Natural killer cell treated with Interleukin-12 subunit alpha and Interleukin-12 subunit beta and Interleukin-15 and Interleukin-18, amount 100 ng/mL, for 72 hours (primary cell): ENCODE data around the gene GAPDHS. TPM values are rescaled to one million over a fixed set of nuclear protein-coding genes. Genes with fewer than 3 reads are reported as not detected.
A peak's percentile ranks its signal among the peaks of the same experiment; 100 is the strongest.

Experiments
- ATAC-seq, 2 donors: fragments of 150-1000 bp; cut with Tn5 transposase in 1 of 2; sonication (Bioruptor Pico), chemical (Tn5 transposase) in 1 of 2; 2 replicates each; pipeline ENCODE4 v1.10.0; 2021
- DNase-seq: peaks from one replicate; pipeline ENCODE4 v3.0.0; 2022; ENCODE audit warnings: low spot score
- H3K27ac Mint-ChIP-seq, 2 donors: 1 replicate in 1 of 2; 2 replicates in 1 of 2; pipeline ENCODE4 v1.8.0; 2022; ENCODE audit warnings: mixed read lengths in 2 of 2, mild to moderate bottlenecking in 1 of 2, moderate library complexity in 1 of 2
- H3K27me3 Mint-ChIP-seq, 2 donors: 1 replicate in 1 of 2; 2 replicates in 1 of 2; pipeline ENCODE4 v1.8.0; 2022; ENCODE audit warnings: mixed read lengths in 2 of 2
- H3K36me3 Mint-ChIP-seq: one replicate; pipeline ENCODE4 v1.8.0; 2022; ENCODE audit warnings: mixed read lengths
- H3K4me1 Mint-ChIP-seq, 2 donors: 1 replicate in 1 of 2; 2 replicates in 1 of 2; pipeline ENCODE4 v1.8.0; 2022; ENCODE audit warnings: low read depth in 2 of 2, mixed read lengths in 2 of 2, mild to moderate bottlenecking in 1 of 2
- H3K4me3 Mint-ChIP-seq: one replicate; pipeline ENCODE4 v1.8.0; 2022; ENCODE audit warnings: mixed read lengths
- H3K9me3 Mint-ChIP-seq: 2 replicates; pipeline ENCODE4 v1.8.0; 2022; ENCODE audit warnings: mixed read lengths
- total RNA-seq, 2 donors: library from RNA; stranded (reverse); gene quantifications; one replicate each; pipeline ENCODE4 v1.2.3, GENCODE V29; 2022

GAPDHS gene
- total RNA-seq, 2 donors from 2014 or later: not detected

DNA sequence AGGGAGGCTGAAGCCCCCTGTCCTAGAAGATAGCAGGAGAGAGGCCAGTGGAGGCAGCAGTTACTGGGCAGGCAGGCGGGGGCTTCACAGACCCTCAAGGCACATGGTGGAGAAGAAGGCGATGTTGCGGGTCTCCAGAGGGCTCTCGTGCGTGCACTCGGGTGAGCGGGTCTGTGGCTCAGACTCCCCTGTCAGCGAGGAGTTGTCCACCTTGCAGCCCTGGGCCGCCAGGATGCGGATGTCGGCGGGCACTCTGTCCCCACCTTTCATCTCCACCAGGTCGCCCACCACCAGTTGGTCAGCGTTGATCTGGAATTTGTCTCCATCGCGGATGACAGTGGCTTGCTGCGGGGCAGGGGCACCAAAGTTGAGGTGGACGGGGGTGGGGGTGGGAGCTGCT, 27.0 kb downstream of the GAPDHS start:
- peaks cover 24 to 57% of the 10 kb centered on the region in 2 donors for H3K27me3 Mint-ChIP-seq
- H3K27ac Mint-ChIP-seq: no peak overlapping the region
- peaks cover 6 to 15% of the 10 kb centered on the region in 2 donors for H3K4me1 Mint-ChIP-seq
- no peak for DNase-seq
- H3K4me3 Mint-ChIP-seq: no peak overlapping the region
- peaks cover 5% of the 10 kb centered on the region for H3K36me3 Mint-ChIP-seq
- H3K9me3 Mint-ChIP-seq: no peaks in the 10 kb centered on the region
- no peak for ATAC-seq

DNA sequence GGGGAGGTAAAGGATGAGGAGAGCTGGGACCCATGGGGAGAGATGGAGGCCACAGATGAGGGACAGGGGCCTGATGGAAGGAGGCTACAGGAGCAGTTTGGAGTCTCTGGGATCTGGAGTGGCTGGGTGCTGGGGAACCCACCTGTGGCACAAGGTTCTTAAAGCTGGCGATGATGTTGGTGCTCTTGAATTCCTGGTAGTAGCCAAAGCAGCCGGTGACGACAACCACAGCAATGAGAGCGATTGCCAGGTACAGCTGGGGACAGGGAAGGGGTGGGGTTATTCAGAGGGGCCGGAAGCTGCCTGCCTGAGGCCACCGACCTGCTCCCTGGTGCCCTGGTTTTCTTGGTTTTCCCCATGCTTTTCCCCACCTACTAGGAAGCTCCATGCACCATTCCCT, 27.4 kb downstream of the GAPDHS start:
- Mint-ChIP-seq H3K27ac (no peak overlapping the region), H3K27me3 (peaks cover 28 to 55% of the 10 kb centered on the region in 2 donors), H3K36me3 (peaks cover 5% of the 10 kb centered on the region), H3K4me3 (no peak overlapping the region), H3K4me1 (peaks cover 6 to 15% of the 10 kb centered on the region in 2 donors), H3K9me3 (no peaks in the 10 kb centered on the region)
- DNase-seq: no peak
- no peak for ATAC-seq

DNA sequence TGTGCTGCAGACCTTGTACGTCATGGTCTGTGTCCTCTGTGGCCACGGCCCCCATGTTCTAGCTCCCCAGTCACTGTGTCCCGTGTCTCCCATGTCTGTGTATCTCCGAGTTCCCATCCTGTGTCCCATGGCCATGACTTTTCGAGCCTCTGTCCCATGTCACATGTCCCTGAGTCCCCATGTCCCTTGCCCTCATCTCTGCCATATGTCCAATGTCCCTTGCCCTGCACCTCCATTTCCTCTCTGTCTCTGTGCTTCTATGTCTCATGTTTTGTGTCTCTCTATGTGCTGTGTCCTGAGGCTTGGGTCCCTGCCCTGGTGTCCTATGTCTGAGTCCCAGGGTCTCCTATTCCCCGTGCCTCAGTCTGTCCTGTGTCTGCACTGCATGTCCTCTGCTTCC, 28.2 kb downstream of the GAPDHS start:
- Mint-ChIP-seq H3K27ac (no peak overlapping the region), H3K36me3 (peaks cover 5% of the 10 kb centered on the region), H3K4me3 (no peak overlapping the region), H3K9me3 (no peaks in the 10 kb centered on the region), H3K4me1 (peaks cover 6 to 15% of the 10 kb centered on the region in 2 donors), H3K27me3 (peaks cover 28 to 47% of the 10 kb centered on the region in 2 donors)
- ATAC-seq (no peak), DNase-seq (peak; percentile 18)

- H3K4me3 Mint-ChIP-seq: no peak overlapping the region
- no peak overlapping the region for H3K27ac Mint-ChIP-seq
- H3K27me3 Mint-ChIP-seq: peaks cover 25 to 41% of the 10 kb centered on the region in 2 donors
- no peak for ATAC-seq
- peak; percentile 54 for DNase-seq
- peaks cover under 1% of the 10 kb centered on the region for H3K36me3 Mint-ChIP-seq
- peaks cover 2 to 12% of the 10 kb centered on the region in 2 donors for H3K4me1 Mint-ChIP-seq
- H3K9me3 Mint-ChIP-seq: no peaks in the 10 kb centered on the region
These were observed 29.1 kb downstream of the GAPDHS start for GRCh38 chr19:35562336-35562735.

DNA sequence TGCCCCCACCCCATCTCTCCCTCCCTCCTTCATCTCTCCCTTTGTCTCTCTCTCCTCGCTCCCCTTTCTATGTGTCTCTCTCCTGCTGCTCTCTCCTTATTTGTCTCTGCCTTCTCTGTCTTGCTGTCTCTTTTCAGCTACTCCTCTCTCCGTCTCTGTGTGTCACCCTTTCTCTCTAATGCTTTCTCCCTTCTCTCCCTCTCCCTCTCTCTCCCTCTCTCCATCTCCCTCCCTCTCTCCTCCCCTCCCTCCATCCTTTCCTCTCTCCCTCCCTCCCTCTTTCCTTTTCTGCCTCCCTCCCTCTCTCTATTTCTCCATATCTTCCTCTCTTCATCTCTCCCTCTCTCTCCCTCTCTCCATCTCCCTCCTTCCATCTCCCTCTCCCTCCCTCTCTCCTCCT, 29.5 kb downstream of the GAPDHS start:
- Mint-ChIP-seq H3K4me3 (no peak overlapping the region), H3K36me3 (no peaks in the 10 kb centered on the region), H3K27me3 (peaks cover 25 to 38% of the 10 kb centered on the region in 2 donors), H3K9me3 (no peaks in the 10 kb centered on the region), H3K27ac (no peak overlapping the region), H3K4me1 (peaks cover 0 to 11% of the 10 kb centered on the region in 2 donors)
- no peak for ATAC-seq
- no peak for DNase-seq

GRCh38 chr19:35563207-35563829, 30.1 kb downstream of the GAPDHS start, which contains the start of gene ATP4A:
TSS of gene ATP4A (minus strand) at chr19:35563658. CDS start at chr19:35563629, 29 bp downstream.
- H3K27ac Mint-ChIP-seq: no peak within 1 kb of the TSS
- H3K4me3 Mint-ChIP-seq: no peak within 1 kb of the TSS
- no peaks in the 10 kb centered on the region for H3K36me3 Mint-ChIP-seq
- ATAC-seq: no peak
- DNase-seq: peak; percentile 49
- H3K4me1 Mint-ChIP-seq: peaks cover 0 to 9% of the 10 kb centered on the region in 2 donors
- no peaks in the 10 kb centered on the region for H3K9me3 Mint-ChIP-seq
- H3K27me3 Mint-ChIP-seq: peaks cover 25 to 38% of the 10 kb centered on the region in 2 donors

DNA sequence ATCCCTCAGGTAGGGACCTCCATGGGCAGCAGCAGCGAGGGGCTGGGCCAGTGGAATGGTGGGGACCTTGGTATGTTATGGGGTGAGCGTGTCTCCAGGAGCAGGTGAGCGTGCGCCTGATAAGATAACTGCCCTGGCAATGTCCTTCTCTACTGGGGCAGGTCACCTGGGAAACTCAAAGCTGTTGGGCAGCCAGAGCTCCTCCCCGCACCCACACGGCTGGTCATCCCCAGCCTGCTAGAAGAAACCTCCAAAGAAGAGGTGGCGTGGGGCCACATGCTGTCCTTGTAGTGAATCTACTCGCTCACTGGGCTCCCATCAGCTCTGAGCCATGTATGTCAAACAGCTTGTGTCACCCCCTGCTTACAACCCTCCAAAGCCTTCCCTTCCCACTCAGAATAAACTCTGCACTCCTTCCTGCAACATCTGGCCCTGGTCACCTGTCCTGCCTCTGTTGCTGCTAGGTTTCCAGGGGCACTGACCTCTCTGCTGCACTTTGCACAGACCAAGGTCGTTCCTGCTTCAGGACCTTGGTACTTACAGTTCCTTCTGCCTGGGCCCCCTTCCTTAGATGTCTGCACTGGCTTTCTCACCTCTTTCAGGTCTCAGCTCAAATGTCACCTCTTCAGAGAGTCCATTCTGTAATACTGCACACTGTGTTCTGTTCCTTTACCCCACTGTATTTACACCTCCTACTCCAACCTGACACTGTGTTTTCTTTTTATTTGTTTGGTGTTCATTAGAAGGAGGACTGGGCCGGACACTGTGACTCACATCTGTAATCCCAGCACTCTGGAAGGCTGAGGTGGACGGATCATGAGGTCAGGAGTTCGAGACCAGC, 32.0 kb downstream of the GAPDHS start:
- Mint-ChIP-seq H3K4me1 (no peaks in the 10 kb centered on the region), H3K9me3 (no peaks in the 10 kb centered on the region), H3K27me3 (peaks cover 23 to 28% of the 10 kb centered on the region in 2 donors), H3K36me3 (no peaks in the 10 kb centered on the region), H3K27ac (no peak overlapping the region), H3K4me3 (no peak overlapping the region)
- ATAC-seq (no peak), DNase-seq (peak; percentile 23)

DNA sequence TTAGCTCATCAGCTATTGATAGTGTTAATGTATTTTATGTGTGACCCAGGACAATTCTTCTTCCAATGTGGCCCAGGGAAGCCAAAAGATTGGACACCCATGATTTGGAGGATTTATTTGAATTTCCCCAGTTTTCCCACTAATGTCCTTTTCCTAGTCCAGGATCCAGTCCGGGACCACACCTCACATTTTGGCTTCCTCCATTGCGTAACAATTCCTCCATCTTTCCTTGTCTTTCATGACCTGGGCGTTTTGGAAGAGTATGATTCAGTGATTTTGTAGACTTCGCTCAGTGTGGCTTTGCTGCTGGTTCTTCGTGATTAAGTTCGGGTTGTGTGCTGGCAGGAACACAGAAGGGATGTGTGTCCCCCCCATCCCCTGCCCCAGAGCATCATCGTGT, 33.5 kb downstream of the GAPDHS start:
- no peak overlapping the region for H3K4me3 Mint-ChIP-seq
- H3K9me3 Mint-ChIP-seq: no peaks in the 10 kb centered on the region
- DNase-seq: peak; percentile 0
- H3K36me3 Mint-ChIP-seq: no peaks in the 10 kb centered on the region
- peaks cover 23 to 26% of the 10 kb centered on the region in 2 donors for H3K27me3 Mint-ChIP-seq
- no peaks in the 10 kb centered on the region for H3K4me1 Mint-ChIP-seq
- H3K27ac Mint-ChIP-seq: no peak overlapping the region
- ATAC-seq: no peak

DNA sequence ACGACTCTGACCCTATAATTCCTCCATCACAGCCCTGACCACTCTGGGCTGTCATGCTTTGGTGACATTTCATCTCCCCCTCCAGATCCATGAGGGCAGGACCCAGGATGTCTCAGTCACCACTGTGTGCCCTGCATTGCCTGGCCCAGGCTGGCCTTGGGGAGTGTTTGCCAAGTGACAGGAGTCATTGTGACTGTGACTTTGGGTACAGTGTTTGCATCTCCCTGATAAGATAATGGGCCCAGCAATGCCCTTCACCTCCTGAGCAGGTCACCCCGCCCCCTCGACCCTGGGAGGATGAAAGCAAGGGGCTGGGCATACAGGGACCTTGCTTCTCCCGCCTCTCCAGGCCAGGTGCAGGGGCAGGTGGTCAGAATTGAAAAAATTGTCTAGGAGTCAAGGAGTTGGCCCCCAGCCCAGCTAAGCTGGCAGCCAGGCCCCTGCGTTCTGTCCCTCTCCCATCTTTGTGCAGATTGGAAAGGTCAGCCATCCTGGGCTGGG, 36.1 kb downstream of the GAPDHS start:
- H3K36me3 Mint-ChIP-seq: no peaks in the 10 kb centered on the region
- H3K4me1 Mint-ChIP-seq: no peaks in the 10 kb centered on the region
- H3K27ac Mint-ChIP-seq: no peak overlapping the region
- peaks cover 3% of the 10 kb centered on the region for H3K9me3 Mint-ChIP-seq
- peaks cover 21 to 27% of the 10 kb centered on the region in 2 donors for H3K27me3 Mint-ChIP-seq
- ATAC-seq (no peak), DNase-seq (no peak)
- H3K4me3 Mint-ChIP-seq: no peak overlapping the region

DNA sequence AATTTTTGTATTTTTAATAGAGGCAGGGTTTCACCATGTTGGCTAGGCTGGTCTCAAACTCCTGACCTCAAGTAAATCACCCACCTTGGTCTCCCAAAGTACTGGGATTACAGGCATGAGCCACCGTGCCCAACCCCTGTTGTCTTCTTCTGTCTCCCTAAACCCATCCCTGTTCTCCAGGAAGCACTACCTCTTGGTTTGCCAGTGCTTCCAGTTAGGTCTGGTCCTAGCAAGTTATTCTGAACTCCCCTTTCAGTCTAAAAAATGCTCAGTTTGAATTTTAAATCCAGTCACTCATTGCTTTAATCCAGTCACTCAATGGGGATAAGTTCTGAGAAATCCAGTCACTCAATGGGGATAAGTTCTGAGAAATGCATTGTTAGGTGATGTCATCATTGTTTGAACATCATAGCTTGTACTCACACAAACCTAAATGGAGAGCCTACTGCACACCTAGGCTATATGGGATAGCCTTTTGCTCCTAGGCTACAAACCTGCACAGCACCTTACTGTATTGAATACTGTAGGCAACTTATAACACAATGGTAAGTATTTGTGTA, 38.2 kb downstream of the GAPDHS start:
- Mint-ChIP-seq H3K27me3 (peaks cover 23 to 28% of the 10 kb centered on the region in 2 donors), H3K4me3 (no peak overlapping the region), H3K9me3 (peaks cover 11% of the 10 kb centered on the region), H3K36me3 (peaks cover 17% of the 10 kb centered on the region), H3K4me1 (no peaks in the 10 kb centered on the region), H3K27ac (no peak overlapping the region)
- ATAC-seq: no peak
- no peak for DNase-seq

DNA sequence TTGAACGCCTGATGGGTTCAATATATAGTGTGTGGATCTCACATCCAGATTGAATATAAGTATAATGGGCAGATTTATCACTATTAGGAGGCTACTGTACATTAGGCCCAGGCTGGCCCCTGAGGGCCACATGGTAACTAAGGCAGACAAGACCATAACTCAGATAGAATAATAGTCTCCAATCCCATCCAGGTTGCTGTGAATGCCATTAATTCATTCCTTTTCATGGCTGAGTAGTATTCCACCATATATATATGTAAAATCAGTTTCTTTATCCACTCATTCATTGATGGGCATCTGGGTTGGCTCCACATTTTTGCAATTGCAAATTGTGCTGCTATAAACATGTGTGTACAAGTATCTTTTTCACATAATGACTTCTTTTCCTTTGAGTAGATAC, 44.7 kb downstream of the GAPDHS start:
- peaks cover 17% of the 10 kb centered on the region for H3K9me3 Mint-ChIP-seq
- no peak overlapping the region for H3K4me3 Mint-ChIP-seq
- DNase-seq (no peak), ATAC-seq (no peak)
- H3K36me3 Mint-ChIP-seq: peaks cover 30% of the 10 kb centered on the region
- H3K27me3 Mint-ChIP-seq: peaks cover 17 to 19% of the 10 kb centered on the region in 2 donors
- H3K4me1 Mint-ChIP-seq: no peaks in the 10 kb centered on the region
- no peak overlapping the region for H3K27ac Mint-ChIP-seq

GRCh38 chr19:35578707-35579106, 45.5 kb downstream of the GAPDHS start:
- DNase-seq (no peak), ATAC-seq (no peak)
- Mint-ChIP-seq H3K4me3 (no peak overlapping the region), H3K9me3 (peaks cover 15% of the 10 kb centered on the region), H3K36me3 (peaks cover 30% of the 10 kb centered on the region), H3K4me1 (no peaks in the 10 kb centered on the region), H3K27me3 (peaks cover 14 to 17% of the 10 kb centered on the region in 2 donors), H3K27ac (no peak overlapping the region)

DNA sequence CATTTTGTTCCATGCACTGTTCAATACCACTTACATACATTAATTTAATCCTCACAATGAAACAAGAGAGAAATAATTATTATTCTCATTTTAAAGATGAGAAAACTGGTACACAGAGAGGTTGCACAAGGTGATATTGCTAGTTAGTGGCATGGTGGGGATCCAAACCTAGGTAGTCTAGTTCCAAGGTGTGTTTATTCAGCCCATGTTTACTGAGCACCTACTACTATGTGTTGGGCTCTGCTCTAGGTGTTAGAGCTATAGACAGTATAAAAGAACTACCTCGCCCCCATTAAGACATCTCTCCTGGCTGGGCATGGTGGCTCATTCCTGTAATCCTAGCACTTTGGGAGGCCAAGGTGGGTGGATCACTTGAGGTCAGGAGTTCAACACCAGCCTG, 49.5 kb downstream of the GAPDHS start:
- H3K36me3 Mint-ChIP-seq: peaks cover 3% of the 10 kb centered on the region
- no peak for ATAC-seq
- H3K4me1 Mint-ChIP-seq: no peaks in the 10 kb centered on the region
- no peaks in the 10 kb centered on the region for H3K9me3 Mint-ChIP-seq
- no peak overlapping the region for H3K4me3 Mint-ChIP-seq
- DNase-seq: no peak
- H3K27me3 Mint-ChIP-seq: peaks cover 18 to 20% of the 10 kb centered on the region in 2 donors
- no peak overlapping the region for H3K27ac Mint-ChIP-seq

- Mint-ChIP-seq H3K27me3 (peaks cover 17 to 20% of the 10 kb centered on the region in 2 donors), H3K36me3 (no peaks in the 10 kb centered on the region), H3K4me1 (no peaks in the 10 kb centered on the region), H3K9me3 (no peaks in the 10 kb centered on the region), H3K4me3 (no peak within 1 kb of the TSS), H3K27ac (no peak within 1 kb of the TSS)
- no peak for DNase-seq
- peak; percentile 59 to 70 for ATAC-seq
These were observed 52.6 kb downstream of the GAPDHS start, which contains the start of gene PMIS2 for GRCh38 chr19:35585848-35586247. TSS of gene PMIS2 (plus strand) at chr19:35586173. CDS start at chr19:35586260, 87 bp downstream.
